CD14-positive monocyte (primary cell): ENCODE data around the gene SELENOM. TPM values are rescaled to one million over a fixed set of nuclear protein-coding genes. Genes with fewer than 3 reads are reported as not detected.
"Not testable (repeated sequence)": the region's sequence is repeated elsewhere in the genome, so short reads cannot be mapped to it uniquely, and the experiment has no call there.

Experiments used
- DNase-seq, 3 donors: peaks; one replicate each; pipeline ENCODE4 v3.0.0-alpha.2; 2011 to 2022
- H2AFZ ChIP-seq: 2 replicates; pipeline ENCODE4 v1.6.0; 2012; ENCODE audit warnings: mild to moderate bottlenecking, low read depth, low read length, inconsistent platforms; ENCODE audit not compliant: insufficient read depth, poor library complexity, severe bottlenecking
- H3K27ac ChIP-seq, 2 donors: 1 replicate in 1 of 2; 2 replicates in 1 of 2; pipeline ENCODE4 v1.5.1; 2012 to 2013; ENCODE audit warnings: low read length in 2 of 2, control low read depth in 1 of 2, inconsistent platforms in 1 of 2, low read depth in 1 of 2, mild to moderate bottlenecking in 1 of 2
- H3K27me3 ChIP-seq, 2 donors: one replicate each; pipeline versions ENCODE4 v1.6.0 to v1.6.1; 2011 to 2013; ENCODE audit warnings: low read length in 2 of 2; ENCODE audit not compliant: control insufficient read depth in 2 of 2, insufficient read depth in 2 of 2
- H3K36me3 ChIP-seq, 2 donors: replicated peaks in 1 of 2; 1 replicate in 1 of 2; 2 replicates in 1 of 2; pipeline versions ENCODE4 v1.5.1 to v1.6.1; 2012 to 2013; ENCODE audit warnings: low read length in 2 of 2, control low read depth in 1 of 2, inconsistent platforms in 1 of 2, mild to moderate bottlenecking in 1 of 2; ENCODE audit not compliant: insufficient read depth in 2 of 2, control insufficient read depth in 1 of 2
- H3K4me1 ChIP-seq, 2 donors: 1 replicate in 1 of 2; 2 replicates in 1 of 2; pipeline versions ENCODE4 v1.5.1 to v1.6.1; 2012 to 2013; ENCODE audit warnings: low read length in 2 of 2, control low read depth in 1 of 2, inconsistent platforms in 1 of 2, mild to moderate bottlenecking in 1 of 2, moderate library complexity in 1 of 2; ENCODE audit not compliant: insufficient read depth in 2 of 2, control insufficient read depth in 1 of 2
- H3K4me2 ChIP-seq: replicated peaks from 2 replicates; pipeline ENCODE3; 2012; ENCODE audit warnings: low read length, moderate library complexity, mild to moderate bottlenecking; ENCODE audit not compliant: poor library complexity, severe bottlenecking; ENCODE audit errors: extremely low read depth
- H3K4me3 ChIP-seq, 3 experiments: fragments of 200-600 bp in 1 of 3; sonication (generic) in 1 of 3; replicated peaks in 1 of 3; 1 replicate in 2 of 3; 2 replicates in 1 of 3; pipeline ENCODE4 v1.5.1; 2011 to 2013; ENCODE audit warnings: low read length in 3 of 3, mild to moderate bottlenecking in 3 of 3, control low read depth in 2 of 3, low read depth in 2 of 3, inconsistent platforms in 1 of 3, moderate library complexity in 1 of 3
- H3K79me2 ChIP-seq: 2 replicates; pipeline ENCODE4 v1.6.0; 2012; ENCODE audit warnings: mild to moderate bottlenecking, control low read depth, inconsistent platforms, low read length, moderate library complexity; ENCODE audit not compliant: insufficient read depth
- H3K9ac ChIP-seq: 2 replicates; pipeline ENCODE4 v1.6.0; 2017; ENCODE audit warnings: low read length, mild to moderate bottlenecking; ENCODE audit not compliant: insufficient read depth, poor library complexity, severe bottlenecking
- H3K9me3 ChIP-seq, 2 donors: replicated peaks in 1 of 2; 1 replicate in 1 of 2; 2 replicates in 1 of 2; pipeline versions ENCODE4 v1.5.1 to v1.6.1; 2012 to 2013; ENCODE audit warnings: low read length in 2 of 2, control low read depth in 1 of 2; ENCODE audit not compliant: control insufficient read depth in 1 of 2, insufficient read depth in 1 of 2
- H4K20me1 ChIP-seq: 2 replicates; pipeline ENCODE4 v1.6.0; 2012; ENCODE audit warnings: mild to moderate bottlenecking, low read length, control low read depth, moderate library complexity; ENCODE audit not compliant: insufficient read depth
- H3K27ac Mint-ChIP-seq, 7 donors: one replicate each; pipeline ENCODE4 v1.8.0; 2020; ENCODE audit warnings: mild to moderate bottlenecking in 7 of 7, mixed read lengths in 7 of 7, moderate library complexity in 6 of 7, inconsistent platforms in 2 of 7
- H3K27me3 Mint-ChIP-seq, 3 donors: one replicate each; pipeline ENCODE4 v1.8.0; 2021 to 2022; ENCODE audit warnings: low read depth in 3 of 3, mild to moderate bottlenecking in 3 of 3, mixed read lengths in 3 of 3, moderate library complexity in 3 of 3, inconsistent platforms in 1 of 3
- H3K36me3 Mint-ChIP-seq, 2 donors: one replicate each; pipeline ENCODE4 v1.8.0; 2020; ENCODE audit warnings: mixed read lengths in 2 of 2, inconsistent platforms in 1 of 2, mild to moderate bottlenecking in 1 of 2
- H3K4me1 Mint-ChIP-seq: one replicate; pipeline ENCODE4 v1.8.0; 2020; ENCODE audit warnings: mild to moderate bottlenecking, mixed read lengths
- H3K4me3 Mint-ChIP-seq, 2 donors: one replicate each; pipeline ENCODE4 v1.8.0; 2020; ENCODE audit warnings: mild to moderate bottlenecking in 2 of 2, mixed read lengths in 2 of 2, moderate library complexity in 1 of 2
- H3K9me3 Mint-ChIP-seq, 7 donors: one replicate each; pipeline ENCODE4 v1.8.0; 2020 to 2022; ENCODE audit warnings: mixed read lengths in 7 of 7, mild to moderate bottlenecking in 6 of 7, moderate library complexity in 6 of 7, inconsistent platforms in 2 of 7
- whole genome bisulfite sequencing: methylation state at CpG from one replicate; pipeline ENCODE4 v1.1.5; 2013; ENCODE audit warnings: missing lambda C conversion rate; ENCODE audit not compliant: insufficient coverage; 5-methylcytosine and 5-hydroxymethylcytosine counted together
- intact Hi-C, 2 donors: fragments of 100-400 bp; cut with micrococcal nuclease; formaldehyde crosslinking; loops; one replicate each; pipeline versions ENCODE4 v1.15.0 to v1.15.1; 2023
- polyA plus RNA-seq, 3 donors: library from polyadenylated mRNA; depleted of rRNA in 1 of 3; unstranded in 2 of 3; stranded (reverse) in 1 of 3; fragments of 300-500 nt in 2 of 3; fragments of >200 nt in 1 of 3; fragmentation: Illumina TruSeq in 2 of 3; gene quantifications; 1 replicate in 2 of 3; 2 replicates in 1 of 3; pipeline ENCODE4 v1.2.3, GENCODE V29; 2012 to 2021
- TF ChIP-seq, protein P1 (sequence below): fragments of 200-600 bp; IDR thresholded peaks from one replicate; pipeline ENCODE4 v1.8.0; 2022; ENCODE audit warnings: antibody characterized with exemption, mild to moderate bottlenecking

Gene SELENOM
- polyA plus RNA-seq, 3 donors, result 3.2 to 7.6 (median 3.4) TPM

DNA sequence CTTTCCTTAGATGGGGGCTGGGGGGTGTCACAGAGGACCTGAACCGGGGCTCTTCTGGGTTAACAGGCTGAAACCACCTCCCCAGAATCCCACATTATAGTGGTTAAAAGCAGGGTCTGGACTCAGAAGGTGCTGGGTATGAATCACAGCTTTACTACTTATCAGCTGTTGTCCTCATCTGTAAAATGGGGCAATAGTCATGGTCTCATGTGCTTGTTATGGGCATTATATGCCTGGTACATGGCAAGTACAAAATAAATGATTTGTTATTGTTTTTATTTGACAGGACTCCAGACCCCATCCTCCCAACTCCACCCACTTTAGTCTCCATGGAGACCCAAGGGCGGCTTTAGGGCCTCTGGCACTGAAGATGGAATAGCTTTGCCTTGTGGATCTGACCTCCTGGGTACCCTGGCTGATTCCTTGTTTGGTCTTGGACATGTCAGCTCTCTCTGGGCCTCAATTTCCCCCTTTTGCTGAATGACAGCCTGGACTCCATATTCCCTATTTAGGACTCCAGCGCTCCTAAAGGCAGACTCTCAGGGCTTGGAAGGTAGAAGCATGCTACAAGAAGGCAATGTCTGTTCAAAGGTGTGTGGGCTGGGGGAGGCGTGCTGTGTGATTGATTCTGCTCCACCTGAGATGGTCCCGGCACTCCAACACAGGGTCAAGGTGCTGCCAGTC, 27.1 kb downstream of the SELENOM start:
- Histone ChIP-seq H3K9ac (peak overlapping the region; percentile 65), H2AFZ (peak overlapping the region; percentile 93), H3K27ac (peak overlapping the region in 1 of 2 donors; percentile 64), H3K4me3 (peak overlapping the region; percentile 56 to 85 (median 75)), H3K27me3 (no peaks in the 10 kb centered on the region), H3K4me2 (peak overlapping the region; percentile 90), H3K4me1 (peaks cover 36 to 45% of the 10 kb centered on the region in 2 donors), H3K9me3 (no peaks in the 10 kb centered on the region), H3K36me3 (no peaks in the 10 kb centered on the region), H3K79me2 (peaks cover 9% of the 10 kb centered on the region), H4K20me1 (no peaks in the 10 kb centered on the region)
- Mint-ChIP-seq H3K36me3 (no peaks in the 10 kb centered on the region), H3K4me3 (peak overlapping the region; percentile 83 to 94), H3K27ac (peak overlapping the region in 4 of 7 donors; percentile 40 to 77 (median 72)), H3K27me3 (peaks cover 3 to 6% (median 4%) of the 10 kb centered on the region in 3 donors), H3K4me1 (peaks cover 41% of the 10 kb centered on the region), H3K9me3 (peaks cover 0 to 1% (median 0%) of the 10 kb centered on the region in 7 donors)
- intact Hi-C loops, result loop anchor here (5.0 kb wide), 3 partner anchors 82 to 133 kb away; partner anchors contain the start of genes MORC2 (in 2 of the 2), TUG1 (in 2 of the 2) and RNF185 (in 1 of the 2)
- 22% methylated on average over 3 of the region's 5 CpGs for WGBS
- no peak for DNase-seq
- TF ChIP-seq, protein P1, sequence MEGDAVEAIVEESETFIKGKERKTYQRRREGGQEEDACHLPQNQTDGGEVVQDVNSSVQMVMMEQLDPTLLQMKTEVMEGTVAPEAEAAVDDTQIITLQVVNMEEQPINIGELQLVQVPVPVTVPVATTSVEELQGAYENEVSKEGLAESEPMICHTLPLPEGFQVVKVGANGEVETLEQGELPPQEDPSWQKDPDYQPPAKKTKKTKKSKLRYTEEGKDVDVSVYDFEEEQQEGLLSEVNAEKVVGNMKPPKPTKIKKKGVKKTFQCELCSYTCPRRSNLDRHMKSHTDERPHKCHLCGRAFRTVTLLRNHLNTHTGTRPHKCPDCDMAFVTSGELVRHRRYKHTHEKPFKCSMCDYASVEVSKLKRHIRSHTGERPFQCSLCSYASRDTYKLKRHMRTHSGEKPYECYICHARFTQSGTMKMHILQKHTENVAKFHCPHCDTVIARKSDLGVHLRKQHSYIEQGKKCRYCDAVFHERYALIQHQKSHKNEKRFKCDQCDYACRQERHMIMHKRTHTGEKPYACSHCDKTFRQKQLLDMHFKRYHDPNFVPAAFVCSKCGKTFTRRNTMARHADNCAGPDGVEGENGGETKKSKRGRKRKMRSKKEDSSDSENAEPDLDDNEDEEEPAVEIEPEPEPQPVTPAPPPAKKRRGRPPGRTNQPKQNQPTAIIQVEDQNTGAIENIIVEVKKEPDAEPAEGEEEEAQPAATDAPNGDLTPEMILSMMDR, result no peak

DNA sequence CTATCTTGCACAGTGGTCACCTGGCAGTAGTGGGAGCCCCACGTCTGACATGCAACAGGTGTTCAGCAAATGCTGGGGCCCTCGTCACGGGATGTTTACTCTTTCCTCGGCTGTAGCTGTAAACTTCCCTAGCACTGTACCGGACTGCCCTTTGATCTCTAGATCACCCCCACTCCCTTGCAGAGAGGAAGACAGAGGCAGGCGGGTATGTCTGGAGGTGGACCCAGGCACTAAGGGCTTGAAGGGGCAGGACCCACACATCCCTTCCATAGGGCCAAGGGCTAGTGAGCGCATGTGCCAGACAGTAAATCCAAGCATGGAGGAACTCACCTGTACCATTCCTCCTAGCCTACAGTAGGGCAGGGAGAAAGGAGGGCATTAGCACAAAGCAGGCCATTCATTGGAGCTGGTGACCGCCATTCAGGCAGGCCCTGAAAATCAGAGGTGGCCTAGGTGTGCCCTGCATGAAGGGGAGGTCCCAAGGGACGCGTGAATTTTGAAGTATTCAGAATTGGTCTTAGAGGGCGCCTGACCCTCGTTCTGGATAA, 28.2 kb downstream of the SELENOM start:
- Mint-ChIP-seq H3K4me3 (no peak overlapping the region), H3K9me3 (peaks cover 0 to 1% (median 0%) of the 10 kb centered on the region in 7 donors), H3K4me1 (peaks cover 36% of the 10 kb centered on the region), H3K27me3 (peaks cover 3 to 6% (median 4%) of the 10 kb centered on the region in 3 donors), H3K27ac (no peak overlapping the region), H3K36me3 (no peaks in the 10 kb centered on the region)
- no peak for DNase-seq
- Histone ChIP-seq H3K9ac (no peak overlapping the region), H3K4me1 (peaks cover 32 to 38% of the 10 kb centered on the region in 2 donors), H3K9me3 (no peaks in the 10 kb centered on the region), H4K20me1 (no peaks in the 10 kb centered on the region), H2AFZ (no peak overlapping the region), H3K36me3 (no peaks in the 10 kb centered on the region), H3K4me2 (no peak overlapping the region), H3K27me3 (no peaks in the 10 kb centered on the region), H3K27ac (no peak overlapping the region), H3K79me2 (peaks cover 9% of the 10 kb centered on the region), H3K4me3 (no peak overlapping the region)
- WGBS, result 95% methylated on average over 9 of the region's 12 CpGs
- TF ChIP-seq, protein P1, result no peak
- intact Hi-C loops, result no loop called here

DNA sequence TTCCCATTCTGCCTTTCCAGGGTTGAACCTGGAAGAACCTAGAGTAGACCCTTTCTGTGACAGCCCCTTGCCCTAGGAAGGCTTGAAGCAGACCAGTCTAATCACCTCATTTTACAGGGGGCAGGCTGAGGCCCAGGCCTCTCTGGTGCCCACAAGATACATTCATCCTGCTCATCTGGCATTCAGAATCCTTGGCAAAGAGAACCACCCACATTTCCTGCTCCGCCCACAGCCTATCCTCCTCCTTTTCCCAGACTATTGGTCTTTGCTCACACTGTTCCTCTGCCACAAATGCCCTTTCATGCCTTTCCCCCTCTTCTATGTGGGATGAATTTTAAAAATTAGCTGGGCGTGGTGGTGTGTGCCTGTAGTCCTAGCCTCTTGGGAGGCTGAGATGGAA, 29.0 kb downstream of the SELENOM start:
- H3K79me2 ChIP-seq, H3K27me3 Mint-ChIP-seq, H3K4me2 ChIP-seq, intact Hi-C loops, H3K9me3 ChIP-seq, H3K36me3 ChIP-seq, H2AFZ ChIP-seq, H3K27ac ChIP-seq, H3K4me3 ChIP-seq, H3K36me3 Mint-ChIP-seq, H3K27ac Mint-ChIP-seq, H4K20me1 ChIP-seq, DNase-seq, H3K9ac ChIP-seq, H3K9me3 Mint-ChIP-seq, H3K27me3 ChIP-seq, H3K4me3 Mint-ChIP-seq: not testable (repeated sequence)
- no CpG with 5 or more reads among the region's 2 CpGs for WGBS
- H3K4me1 ChIP-seq, result peaks cover 25 to 30% of the 10 kb centered on the region in 2 donors
- H3K4me1 Mint-ChIP-seq, result peaks cover 29% of the 10 kb centered on the region
